ENCODE measurements around the gene SPTBN1.

GRCh38 chr2:54615832-54616534, 159.9 kb downstream of the SPTBN1 start:
- TF ChIP-seq CTCF (IDR thresholded peaks at IDR 0.05) (no peak), POLR2A (IDR thresholded peaks at IDR 0.05) (no peak)
